ENCODE measurements around the gene MGAM2.

- no peak for TF ChIP-seq EP300 (IDR thresholded peaks at IDR 0.05)
- no peak for TF ChIP-seq CTCF (IDR thresholded peaks at IDR 0.05)
- no peak for TF ChIP-seq POLR2A (IDR thresholded peaks at IDR 0.05)
Measured at GRCh38 chr7:142112086-142112485, 568 bp downstream of the MGAM2 start.

Data from ovary (tissue), 3 donors.